GM13977 (cell line): ENCODE results near the gene GGACT.

ENCODE experiments used
- DNase-seq: peaks from one replicate; pipeline ENCODE4 v3.0.0; 2012; ENCODE audit warnings: low spot score
- in situ Hi-C: fragments of 300-500 bp; cut with MboI; formaldehyde crosslinking; loops from one replicate; pipeline ENCODE4 v1.12.0; 2022; ENCODE audit warnings: low sequenced_read_pairs, low pct_unique_long_range_greater_than_20kb, mixed read lengths, inconsistent platforms; ENCODE audit not compliant: unreplicated experiment
- TF ChIP-seq, protein P1 (sequence below): IDR thresholded peaks from 2 replicates; pipeline ENCODE4 v1.5.1; 2012; ENCODE audit warnings: mild to moderate bottlenecking, control low read depth; ENCODE audit not compliant: insufficient read depth; ENCODE audit errors: extremely low read depth, missing control alignments

The GGACT gene

DNA sequence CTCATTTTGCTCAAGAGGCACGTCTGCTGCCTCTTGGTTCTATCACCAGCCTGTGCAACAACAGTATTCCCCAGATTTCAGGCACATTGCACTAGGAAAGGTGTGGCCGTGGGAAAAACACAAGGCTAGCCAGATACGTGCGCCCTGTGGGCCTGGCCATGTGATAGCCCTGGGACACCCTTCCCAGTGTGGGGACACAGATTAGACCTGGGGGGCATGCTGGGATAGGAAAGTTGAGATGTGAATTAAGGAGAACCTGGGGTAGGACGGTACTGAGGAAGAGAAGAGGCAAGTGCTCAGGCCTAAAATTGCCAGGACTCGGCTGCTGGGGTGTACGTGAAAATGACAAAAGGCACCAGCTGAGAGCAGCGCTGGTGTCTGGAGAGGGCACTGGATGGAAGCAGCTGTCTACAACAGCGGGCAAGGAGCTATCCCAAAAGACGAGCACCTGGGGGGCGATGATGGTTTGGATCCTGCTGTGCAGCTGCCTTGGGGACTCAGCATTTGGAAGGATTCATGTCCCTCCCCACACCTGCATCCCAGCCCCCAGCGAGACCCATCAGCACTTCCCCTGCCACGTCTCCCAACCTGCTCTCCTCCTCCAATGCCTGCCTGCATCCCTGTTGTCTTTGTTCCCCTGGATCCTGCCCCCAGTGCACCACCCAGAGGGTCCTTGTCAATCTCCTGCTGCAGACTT lies 54.3 kb downstream of the GGACT start:
- DNase-seq: no peak
- in situ Hi-C loops: no loop called here
- TF ChIP-seq, protein P1, sequence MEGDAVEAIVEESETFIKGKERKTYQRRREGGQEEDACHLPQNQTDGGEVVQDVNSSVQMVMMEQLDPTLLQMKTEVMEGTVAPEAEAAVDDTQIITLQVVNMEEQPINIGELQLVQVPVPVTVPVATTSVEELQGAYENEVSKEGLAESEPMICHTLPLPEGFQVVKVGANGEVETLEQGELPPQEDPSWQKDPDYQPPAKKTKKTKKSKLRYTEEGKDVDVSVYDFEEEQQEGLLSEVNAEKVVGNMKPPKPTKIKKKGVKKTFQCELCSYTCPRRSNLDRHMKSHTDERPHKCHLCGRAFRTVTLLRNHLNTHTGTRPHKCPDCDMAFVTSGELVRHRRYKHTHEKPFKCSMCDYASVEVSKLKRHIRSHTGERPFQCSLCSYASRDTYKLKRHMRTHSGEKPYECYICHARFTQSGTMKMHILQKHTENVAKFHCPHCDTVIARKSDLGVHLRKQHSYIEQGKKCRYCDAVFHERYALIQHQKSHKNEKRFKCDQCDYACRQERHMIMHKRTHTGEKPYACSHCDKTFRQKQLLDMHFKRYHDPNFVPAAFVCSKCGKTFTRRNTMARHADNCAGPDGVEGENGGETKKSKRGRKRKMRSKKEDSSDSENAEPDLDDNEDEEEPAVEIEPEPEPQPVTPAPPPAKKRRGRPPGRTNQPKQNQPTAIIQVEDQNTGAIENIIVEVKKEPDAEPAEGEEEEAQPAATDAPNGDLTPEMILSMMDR: no peak

DNA sequence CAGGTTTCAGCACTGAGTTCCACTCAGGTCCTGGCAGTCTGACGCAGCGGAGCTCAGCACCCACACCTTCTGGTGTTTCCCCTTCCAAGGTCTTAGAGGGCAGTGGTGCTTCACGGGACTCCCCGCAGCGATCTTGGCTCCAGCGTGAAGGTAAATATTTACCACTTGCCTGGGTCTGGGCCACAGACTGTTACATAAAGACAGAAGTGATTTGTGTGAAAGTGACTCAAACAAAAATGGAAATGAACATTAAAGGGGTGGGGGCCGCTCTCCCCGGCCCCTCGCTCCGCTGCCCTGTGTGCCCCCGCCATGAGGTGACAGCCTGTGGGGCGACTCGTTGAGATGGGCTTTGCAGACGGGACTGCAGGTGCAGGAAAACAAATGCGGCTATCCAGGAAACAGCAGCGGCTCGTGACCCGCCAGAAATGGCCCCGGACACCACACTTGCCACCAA lies 55.0 kb downstream of the GGACT start:
- TF ChIP-seq, protein P1: no peak
- in situ Hi-C loops: no loop called here

DNA sequence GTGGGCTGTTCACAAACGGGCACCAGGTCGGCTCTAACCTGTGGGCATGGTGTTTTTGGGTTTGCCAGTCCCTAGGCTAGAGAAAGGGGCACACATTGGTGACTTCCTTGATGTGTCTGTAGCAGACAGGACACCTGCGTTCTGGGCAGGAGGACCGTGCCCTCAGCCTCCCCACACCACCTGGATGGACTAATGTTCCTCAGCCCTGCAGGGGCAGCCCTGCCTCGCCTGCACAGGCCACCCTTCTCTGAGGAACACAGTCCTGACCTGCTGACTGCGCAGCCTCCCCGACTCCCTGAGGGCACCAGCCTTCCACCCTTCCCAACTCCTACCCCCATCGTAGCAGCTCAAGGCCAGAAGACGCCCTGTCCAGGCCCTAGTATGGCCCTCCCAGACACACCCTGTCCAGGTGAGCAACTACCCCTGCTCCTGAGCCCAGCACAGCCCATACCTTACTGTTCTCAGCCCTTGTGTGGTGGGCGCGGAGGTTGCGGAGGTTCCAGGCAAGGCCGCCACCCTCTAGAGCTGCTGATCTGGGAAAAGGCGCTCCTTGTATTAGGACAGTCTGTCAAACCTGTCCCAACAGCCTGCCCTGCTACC lies 55.7 kb downstream of the GGACT start:
- in situ Hi-C loops: no loop called here
- TF ChIP-seq, protein P1: no peak
- DNase-seq: no peak

More for the DNA sequence above, 55.0 kb downstream of the GGACT start:
- no peak for DNase-seq

DNA sequence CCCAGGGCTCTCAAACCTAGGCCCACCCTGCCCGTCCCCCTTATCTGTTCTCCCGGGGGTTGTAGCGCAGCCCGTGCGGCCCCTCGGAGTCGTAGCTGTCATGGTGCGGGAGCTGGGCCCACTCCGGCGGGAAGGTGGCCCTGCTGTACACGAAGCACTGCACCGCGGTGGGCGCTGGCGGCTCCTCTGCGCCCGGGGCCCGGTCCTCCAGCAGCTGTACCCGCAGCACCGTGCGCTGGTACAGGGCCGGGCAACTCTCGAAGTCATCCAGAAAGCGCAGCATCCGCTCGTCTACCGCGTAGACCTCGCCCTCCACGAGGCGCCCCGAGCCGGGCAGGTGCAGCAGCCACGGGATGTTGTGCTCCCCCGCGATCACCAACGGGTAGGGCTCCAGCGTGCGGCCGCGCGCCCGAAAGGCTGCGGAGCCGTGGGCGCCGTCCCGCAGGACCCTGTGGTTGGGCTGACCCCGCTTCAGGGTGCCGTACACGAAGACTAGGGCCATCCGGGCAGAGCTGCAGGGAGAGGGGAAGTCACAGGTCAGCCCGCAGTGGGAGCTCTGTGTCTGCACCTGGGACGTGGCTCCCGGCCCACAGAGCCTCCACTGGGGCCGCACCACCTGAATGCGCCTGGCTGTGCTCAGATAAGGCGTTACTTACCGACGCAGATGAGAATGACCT lies 56.4 kb downstream of the GGACT start:
- TF ChIP-seq, protein P1: no peak
- in situ Hi-C loops: no loop called here
- DNase-seq: no peak

DNA sequence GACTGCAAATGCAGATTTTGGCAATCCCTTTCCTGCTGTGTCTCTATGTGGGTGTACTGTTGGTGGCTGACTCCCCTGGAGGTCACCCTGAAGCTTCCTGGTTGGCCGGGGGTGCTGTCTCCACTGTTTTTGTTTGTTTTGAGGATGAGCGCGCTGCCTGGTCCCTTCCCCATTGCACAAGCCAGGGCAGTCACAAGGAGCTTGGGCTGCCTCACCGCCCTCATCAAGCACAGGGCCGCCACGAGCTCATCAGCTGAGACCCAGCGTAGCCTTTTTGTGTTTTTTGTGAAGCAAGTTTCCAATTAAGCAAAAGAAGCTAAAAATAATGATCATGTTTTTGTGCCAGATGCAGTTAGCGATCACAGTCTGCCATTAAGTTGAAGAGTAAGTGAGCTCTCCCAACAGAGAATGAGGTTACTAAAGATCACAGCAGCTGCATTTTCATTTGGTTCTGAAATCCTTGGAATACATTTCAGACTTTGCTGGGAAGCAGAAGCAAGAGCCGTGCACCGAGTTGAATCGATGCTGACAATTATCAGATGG lies 57.8 kb downstream of the GGACT start:
- TF ChIP-seq, protein P1: no peak
- DNase-seq: no peak
- in situ Hi-C loops: no loop called here

DNA sequence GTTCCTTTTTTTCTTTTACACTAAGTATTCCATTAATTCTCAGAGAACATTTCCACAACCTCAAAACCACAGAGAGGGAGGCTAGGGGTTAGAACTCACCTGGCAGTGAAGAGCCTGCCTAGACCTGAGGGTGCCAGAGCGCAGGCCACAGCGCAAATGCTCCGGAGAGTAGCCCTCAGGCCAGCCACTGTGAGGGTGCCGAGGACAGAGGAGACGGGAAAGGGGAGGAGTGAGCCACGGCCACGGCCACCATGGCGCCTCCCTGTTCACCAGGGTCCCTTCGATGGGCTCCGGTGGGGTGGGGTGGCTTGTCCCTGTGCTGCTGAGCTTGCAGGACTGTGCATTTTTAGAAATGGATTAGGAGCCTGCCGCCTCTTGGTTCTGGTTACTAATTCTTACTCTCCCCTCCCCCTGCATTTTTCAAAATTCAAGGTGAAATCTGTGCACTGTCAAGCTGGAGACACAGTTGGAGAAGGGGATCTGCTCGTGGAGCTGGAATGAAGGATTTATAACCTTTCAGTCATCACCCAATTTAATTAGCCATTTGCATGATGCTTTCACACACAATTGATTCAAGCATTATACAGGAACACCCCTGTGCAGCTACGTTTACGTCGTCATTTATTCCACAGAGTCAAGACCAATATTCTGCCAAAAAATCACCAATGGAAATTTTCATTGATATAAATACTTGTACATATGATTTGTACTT lies 58.8 kb downstream of the GGACT start:
- TF ChIP-seq, protein P1: no peak
- no peak for DNase-seq
- in situ Hi-C loops: no loop called here
